ENCODE measurements around the gene ZC3H12C. TPM values are rescaled to one million over a fixed set of nuclear protein-coding genes. Genes with fewer than 3 reads are reported as not detected.

Gene ZC3H12C
- total RNA-seq, 2 experiments from 2014 or later, result 0.05 to 0.17 TPM

DNA sequence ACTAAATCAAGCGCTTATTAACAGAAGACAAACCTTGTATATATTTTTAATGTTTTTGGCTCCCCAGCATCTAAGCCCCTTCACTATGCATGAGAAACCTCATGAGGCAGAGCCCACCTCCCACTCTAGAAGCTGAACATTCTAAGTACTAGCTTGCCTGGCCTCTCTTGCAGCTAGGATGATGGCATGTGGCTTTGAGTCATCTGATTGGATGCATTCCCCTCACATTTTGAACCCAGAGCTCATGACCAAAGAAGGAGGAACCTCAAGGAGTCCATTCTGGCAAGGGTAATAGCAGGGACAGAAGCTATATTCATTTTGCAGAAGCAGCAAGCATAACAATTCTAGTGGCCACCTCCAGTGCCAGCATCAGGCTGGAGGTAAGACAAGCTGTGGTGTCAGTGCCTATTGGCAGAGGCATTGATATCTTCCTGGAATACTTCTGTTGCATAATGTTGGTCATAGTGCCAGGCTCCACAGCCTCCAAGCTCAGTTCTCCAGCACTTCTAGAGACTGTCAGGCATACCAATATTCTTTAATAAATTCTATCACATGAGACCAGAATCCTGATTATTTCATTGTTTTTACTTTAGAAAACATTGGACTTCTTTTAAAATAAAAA lies 14.2 kb upstream of the ZC3H12C start:
- Mint-ChIP-seq H3K4me1 (ENCODE audit: low read depth) (no peaks in the 10 kb centered on the region), H3K27me3 (peaks cover 11% of the 10 kb centered on the region), H3K36me3 (ENCODE audit: low read depth) (no peaks in the 10 kb centered on the region), H3K4me3 (no peak overlapping the region), H3K9me3 (no peaks in the 10 kb centered on the region), H3K27ac (no peak overlapping the region)
- CTCF ChIA-PET, result interaction anchor here (0.6 kb wide), 1 partner anchor 1563 kb away, joined by 3 read pairs; no protein-coding TSS in a partner anchor
- Histone ChIP-seq H3K9me3 (ENCODE audit: control insufficient read depth in 1 of 2, insufficient read depth in 1 of 2, low read length in 2 of 2) (peaks cover 0 to 4% of the 10 kb centered on the region in 2 experiments), H3K27ac (ENCODE audit: low read depth in 1 of 2, low read length in 2 of 2) (no peak overlapping the region), H3K4me1 (ENCODE audit: insufficient read depth, low read length) (no peaks in the 10 kb centered on the region), H3K27me3 (ENCODE audit: control insufficient read depth in 1 of 2, insufficient read depth in 2 of 2, low read length in 2 of 2) (no peaks in the 10 kb centered on the region), H3K4me3 (ENCODE audit: low read length) (no peak overlapping the region), H3K36me3 (ENCODE audit: insufficient read depth, low read length) (no peaks in the 10 kb centered on the region)
- intact Hi-C loops (cut with DNase I, micrococcal nuclease), result no loop called here
- no peak for TF ChIP-seq CTCF (IDR thresholded peaks at IDR 0.05)
- POLR2A ChIA-PET, result no interaction called here
- DNase-seq, result no peak
- no peak for ATAC-seq (ENCODE audit: poor library complexity)

DNA sequence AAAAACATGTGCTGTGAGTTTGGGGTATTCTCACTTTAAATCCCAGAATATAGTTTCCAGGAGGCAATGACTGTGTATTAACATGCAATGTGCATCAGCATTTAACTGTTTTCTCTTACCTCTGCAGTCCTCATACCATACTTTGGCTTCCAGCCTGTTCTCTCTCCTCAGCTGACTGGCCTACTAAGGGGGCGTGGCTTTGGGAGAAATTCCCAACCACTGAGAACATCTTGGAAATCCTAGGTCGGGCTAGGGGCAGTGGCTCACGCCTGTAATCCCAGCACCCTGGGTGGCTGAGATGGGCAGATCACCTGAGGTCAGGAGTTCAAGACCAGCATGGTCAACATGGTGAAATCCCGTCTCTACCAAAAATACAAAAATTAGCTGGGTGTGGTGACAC lies 13.5 kb upstream of the ZC3H12C start:
- Mint-ChIP-seq H3K36me3 (ENCODE audit: low read depth) (no peaks in the 10 kb centered on the region), H3K4me3 (no peak overlapping the region), H3K27ac (no peak overlapping the region), H3K9me3 (no peaks in the 10 kb centered on the region), H3K4me1 (ENCODE audit: low read depth) (no peaks in the 10 kb centered on the region), H3K27me3 (peaks cover 11% of the 10 kb centered on the region)
- ChIA-PET POLR2A (no interaction called here), CTCF (interaction anchor here (0.6 kb wide), 1 partner anchor 1564 kb away, joined by 3 read pairs; no protein-coding TSS in a partner anchor)
- no peaks in the 10 kb centered on the region for H3K27me3 ChIP-seq (ENCODE audit: control insufficient read depth in 1 of 2, insufficient read depth in 2 of 2, low read length in 2 of 2)
- H3K27ac ChIP-seq (ENCODE audit: low read depth in 1 of 2, low read length in 2 of 2), result no peak overlapping the region
- no peak for TF ChIP-seq CTCF (IDR thresholded peaks at IDR 0.05)
- H3K4me3 ChIP-seq (ENCODE audit: low read length), result no peak overlapping the region
- DNase-seq (no peak), ATAC-seq (ENCODE audit: poor library complexity) (no peak)
- peaks cover 0 to 4% of the 10 kb centered on the region in 2 experiments for H3K9me3 ChIP-seq (ENCODE audit: control insufficient read depth in 1 of 2, insufficient read depth in 1 of 2, low read length in 2 of 2)
- no peaks in the 10 kb centered on the region for H3K36me3 ChIP-seq (ENCODE audit: insufficient read depth, low read length)
- intact Hi-C loops (cut with DNase I, micrococcal nuclease), result no loop called here
- no peaks in the 10 kb centered on the region for H3K4me1 ChIP-seq (ENCODE audit: insufficient read depth, low read length)

- H3K4me1 Mint-ChIP-seq (ENCODE audit: low read depth), result no peaks in the 10 kb centered on the region
- Histone ChIP-seq H3K9me3 (ENCODE audit: control insufficient read depth in 1 of 2, insufficient read depth in 1 of 2, low read length in 2 of 2) (peaks cover 0 to 4% of the 10 kb centered on the region in 2 experiments), H3K4me3 (ENCODE audit: low read length) (no peak overlapping the region), H3K36me3 (ENCODE audit: insufficient read depth, low read length) (no peaks in the 10 kb centered on the region), H3K27me3 (ENCODE audit: control insufficient read depth in 1 of 2, insufficient read depth in 2 of 2, low read length in 2 of 2) (no peaks in the 10 kb centered on the region), H3K4me1 (ENCODE audit: insufficient read depth, low read length) (no peaks in the 10 kb centered on the region), H3K27ac (ENCODE audit: low read depth in 1 of 2, low read length in 2 of 2) (no peak overlapping the region)
- H3K27me3 Mint-ChIP-seq, result peaks cover 11% of the 10 kb centered on the region
- CTCF ChIA-PET, result no interaction called here
- no peaks in the 10 kb centered on the region for H3K9me3 Mint-ChIP-seq
- no peak overlapping the region for H3K27ac Mint-ChIP-seq
- H3K4me3 Mint-ChIP-seq, result no peak overlapping the region
- DNase-seq (no peak), ATAC-seq (ENCODE audit: poor library complexity) (no peak)
- TF ChIP-seq CTCF (IDR thresholded peaks at IDR 0.05), result no peak
- POLR2A ChIA-PET, result no interaction called here
- intact Hi-C loops (cut with DNase I, micrococcal nuclease), result no loop called here
- H3K36me3 Mint-ChIP-seq (ENCODE audit: low read depth), result no peaks in the 10 kb centered on the region
Measured at GRCh38 chr11:110081462-110082376, 11.5 kb upstream of the ZC3H12C start.
